ENCODE measurements around the gene CYP27A1. TPM values are rescaled to one million over a fixed set of nuclear protein-coding genes. Genes with fewer than 3 reads are reported as not detected.

CYP27A1 gene
- total RNA-seq, 2 donors from 2014 or later = 0.16 to 0.18 TPM

GRCh38 chr2:218798767-218799504 is 17.0 kb downstream of the CYP27A1 start:
- DNase-seq (ENCODE audit: low spot score in 2 of 2) (no peak), ATAC-seq (no peak)
- no peaks in the 10 kb centered on the region for H3K36me3 Mint-ChIP-seq
- no peak overlapping the region for H3K27ac Mint-ChIP-seq
- no peaks in the 10 kb centered on the region for H3K9me3 Mint-ChIP-seq

- Mint-ChIP-seq H3K9me3 (peaks cover under 1 to 5% of the 10 kb centered on the region in 2 donors), H3K27ac (no peak overlapping the region), H3K36me3 (peaks cover 6 to 9% of the 10 kb centered on the region in 2 donors)
- ATAC-seq (no peak), DNase-seq (ENCODE audit: low spot score in 2 of 2) (no peak)
Measured at GRCh38 chr2:218799990-218800389, 18.0 kb downstream of the CYP27A1 start.

GRCh38 chr2:218802386-218802994 is 20.5 kb downstream of the CYP27A1 start:
- Mint-ChIP-seq H3K36me3 (peaks cover 6 to 16% of the 10 kb centered on the region in 2 donors), H3K9me3 (peaks cover 4 to 9% of the 10 kb centered on the region in 2 donors), H3K27ac (no peak overlapping the region)
- DNase-seq (ENCODE audit: low spot score in 2 of 2) (no peak), ATAC-seq (no peak)

- H3K36me3 Mint-ChIP-seq = peaks cover 6 to 16% of the 10 kb centered on the region in 2 donors
- DNase-seq (ENCODE audit: low spot score in 2 of 2) = no peak
- ATAC-seq = no peak
- H3K9me3 Mint-ChIP-seq = peaks cover 4 to 9% of the 10 kb centered on the region in 2 donors
- no peak overlapping the region for H3K27ac Mint-ChIP-seq
Measured at GRCh38 chr2:218804817-218805216, 22.9 kb downstream of the CYP27A1 start.

GRCh38 chr2:218805627-218806026 is 23.7 kb downstream of the CYP27A1 start:
- no peak overlapping the region for H3K27ac Mint-ChIP-seq
- peaks cover 4 to 9% of the 10 kb centered on the region in 2 donors for H3K9me3 Mint-ChIP-seq
- DNase-seq (ENCODE audit: low spot score in 2 of 2) = no peak
- H3K36me3 Mint-ChIP-seq = peaks cover 6 to 16% of the 10 kb centered on the region in 2 donors
- no peak for ATAC-seq

GRCh38 chr2:218806346-218806978 is 24.5 kb downstream of the CYP27A1 start:
- Mint-ChIP-seq H3K9me3 (peaks cover 4 to 9% of the 10 kb centered on the region in 2 donors), H3K27ac (no peak overlapping the region), H3K36me3 (peaks cover 6 to 16% of the 10 kb centered on the region in 2 donors)
- DNase-seq (ENCODE audit: low spot score in 2 of 2) = no peak
- peak in 1 of 2 donors; percentile 34 for ATAC-seq

- ATAC-seq (no peak), DNase-seq (ENCODE audit: low spot score in 2 of 2) (no peak)
- Mint-ChIP-seq H3K27ac (no peak overlapping the region), H3K9me3 (peaks cover 4 to 9% of the 10 kb centered on the region in 2 donors), H3K36me3 (peaks cover 6 to 16% of the 10 kb centered on the region in 2 donors)
Measured at GRCh38 chr2:218807626-218808025, 25.7 kb downstream of the CYP27A1 start.

- no peak overlapping the region for H3K27ac Mint-ChIP-seq
- ATAC-seq (no peak), DNase-seq (ENCODE audit: low spot score in 2 of 2) (no peak)
- H3K9me3 Mint-ChIP-seq = peaks cover 4 to 9% of the 10 kb centered on the region in 2 donors
- H3K36me3 Mint-ChIP-seq = peaks cover under 1 to 11% of the 10 kb centered on the region in 2 donors
Measured at GRCh38 chr2:218809515-218809914, 27.6 kb downstream of the CYP27A1 start.

GRCh38 chr2:218810256-218810655 is 28.3 kb downstream of the CYP27A1 start:
- peaks cover under 1 to 1% of the 10 kb centered on the region in 2 donors for H3K9me3 Mint-ChIP-seq
- peaks cover 0 to 5% of the 10 kb centered on the region in 2 donors for H3K36me3 Mint-ChIP-seq
- DNase-seq (ENCODE audit: low spot score in 2 of 2) (no peak), ATAC-seq (no peak)
- no peak overlapping the region for H3K27ac Mint-ChIP-seq

- no peaks in the 10 kb centered on the region for H3K36me3 Mint-ChIP-seq
- ATAC-seq (no peak), DNase-seq (ENCODE audit: low spot score in 2 of 2) (no peak)
- H3K9me3 Mint-ChIP-seq = no peaks in the 10 kb centered on the region
- no peak overlapping the region for H3K27ac Mint-ChIP-seq
Measured at GRCh38 chr2:218811382-218811781, 29.4 kb downstream of the CYP27A1 start.

GRCh38 chr2:218812096-218812815 is 30.3 kb downstream of the CYP27A1 start:
- DNase-seq (ENCODE audit: low spot score in 2 of 2) (no peak), ATAC-seq (no peak)
- no peak overlapping the region for H3K27ac Mint-ChIP-seq
- no peaks in the 10 kb centered on the region for H3K9me3 Mint-ChIP-seq
- H3K36me3 Mint-ChIP-seq = no peaks in the 10 kb centered on the region

GRCh38 chr2:218812861-218813260 is 30.9 kb downstream of the CYP27A1 start:
- no peak for ATAC-seq

GRCh38 chr2:218813771-218814460 is 32.0 kb downstream of the CYP27A1 start:
- H3K36me3 Mint-ChIP-seq = no peaks in the 10 kb centered on the region
- no peak overlapping the region for H3K27ac Mint-ChIP-seq
- no peak for ATAC-seq
- H3K9me3 Mint-ChIP-seq = no peaks in the 10 kb centered on the region
- DNase-seq (ENCODE audit: low spot score in 2 of 2) = no peak

More at GRCh38 chr2:218812861-218813260, 30.9 kb downstream of the CYP27A1 start:
- no peaks in the 10 kb centered on the region for H3K36me3 Mint-ChIP-seq
- H3K27ac Mint-ChIP-seq = no peak overlapping the region
- no peak for DNase-seq (ENCODE audit: low spot score in 2 of 2)
- no peaks in the 10 kb centered on the region for H3K9me3 Mint-ChIP-seq

GRCh38 chr2:218814540-218815243 is 32.7 kb downstream of the CYP27A1 start:
- no peak for DNase-seq (ENCODE audit: low spot score in 2 of 2)
- no peak for ATAC-seq
- no peaks in the 10 kb centered on the region for H3K36me3 Mint-ChIP-seq
- no peak overlapping the region for H3K27ac Mint-ChIP-seq
- H3K9me3 Mint-ChIP-seq = no peaks in the 10 kb centered on the region

- Mint-ChIP-seq H3K36me3 (no peaks in the 10 kb centered on the region), H3K27ac (no peak overlapping the region), H3K9me3 (no peaks in the 10 kb centered on the region)
- ATAC-seq (no peak), DNase-seq (ENCODE audit: low spot score in 2 of 2) (no peak)
Measured at GRCh38 chr2:218815244-218815637, 33.3 kb downstream of the CYP27A1 start.

- Mint-ChIP-seq H3K36me3 (no peaks in the 10 kb centered on the region), H3K27ac (no peak overlapping the region), H3K9me3 (no peaks in the 10 kb centered on the region)
- DNase-seq (ENCODE audit: low spot score in 2 of 2) (no peak), ATAC-seq (no peak)
Measured at GRCh38 chr2:218815649-218816048, 33.7 kb downstream of the CYP27A1 start.
